Tibial nerve (tissue), 4 donors: Measurements from ENCODE around the gene ZNF467. TPM values are rescaled to one million over a fixed set of nuclear protein-coding genes. Genes with fewer than 3 reads are reported as not detected.

ENCODE experiments used
- DNase-seq, 2 donors: peaks; one replicate each; pipeline ENCODE4 v3.0.0-alpha.2; 2019; ENCODE audit warnings: low spot score in 2 of 2
- H3K27ac ChIP-seq, 4 donors: fragments of 200-600 bp; sonication (generic) in 3 of 4; one replicate each; pipeline ENCODE4 v1.5.1; 2017 to 2019; ENCODE audit warnings: mild to moderate bottlenecking in 1 of 4
- H3K27me3 ChIP-seq, 2 donors: fragments of 200-600 bp; sonication (generic) in 1 of 2; one replicate each; pipeline versions ENCODE4 v1.5.1 to v1.6.0; 2017 to 2019
- H3K36me3 ChIP-seq, 3 donors: fragments of 200-600 bp; sonication (generic); one replicate each; pipeline ENCODE4 v1.5.1; 2018 to 2019
- H3K4me1 ChIP-seq, 4 donors: fragments of 200-600 bp; sonication (generic) in 3 of 4; one replicate each; pipeline ENCODE4 v1.5.1; 2017 to 2019
- H3K4me3 ChIP-seq, 4 donors: fragments of 200-600 bp; sonication (generic) in 3 of 4; one replicate each; pipeline ENCODE4 v1.5.1; 2017 to 2019; ENCODE audit warnings: mild to moderate bottlenecking in 1 of 4, moderate library complexity in 1 of 4
- H3K9me3 ChIP-seq, 4 donors: fragments of 200-600 bp; sonication (generic) in 3 of 4; one replicate each; pipeline ENCODE4 v1.5.1; 2017 to 2019
- EP300 ChIP-seq, 2 donors: sonication (generic); formaldehyde crosslinking; IDR thresholded peaks; one replicate each; pipeline ENCODE4 v1.6.1; 2017; ENCODE audit warnings: antibody characterized with exemption in 2 of 2, mild to moderate bottlenecking in 1 of 2
- POLR2A ChIP-seq, 2 donors: fragments of 450-650 bp; IDR thresholded peaks; one replicate each; pipeline ENCODE4 v1.6.1; 2017; ENCODE audit warnings: antibody characterized with exemption in 2 of 2, mild to moderate bottlenecking in 2 of 2, moderate library complexity in 2 of 2
- WGBS, 2 donors: methylation state at CpG; one replicate each; pipeline ENCODE4 v1.1.5; 2018; 5-methylcytosine and 5-hydroxymethylcytosine counted together
- total RNA-seq, 4 donors: library from RNA; depleted of rRNA; stranded (reverse); fragments of >200 nt; gene quantifications; one replicate each; pipeline ENCODE4 v1.1.0, GENCODE V29; 2016
- TF ChIP-seq, protein P1 (sequence below), 5 experiments: fragments of 200-600 bp in 3 of 5; fragments of 450-650 bp in 2 of 5; sonication (generic) in 3 of 5; IDR thresholded peaks; one replicate each; pipeline ENCODE4 v1.5.1; 2016 to 2019; ENCODE audit warnings: antibody characterized with exemption in 5 of 5, mild to moderate bottlenecking in 3 of 5, moderate library complexity in 2 of 5

Gene ZNF467
- total RNA-seq, 4 donors from 2014 or later: 3.3 to 15.9 (median 5.5) TPM

DNA sequence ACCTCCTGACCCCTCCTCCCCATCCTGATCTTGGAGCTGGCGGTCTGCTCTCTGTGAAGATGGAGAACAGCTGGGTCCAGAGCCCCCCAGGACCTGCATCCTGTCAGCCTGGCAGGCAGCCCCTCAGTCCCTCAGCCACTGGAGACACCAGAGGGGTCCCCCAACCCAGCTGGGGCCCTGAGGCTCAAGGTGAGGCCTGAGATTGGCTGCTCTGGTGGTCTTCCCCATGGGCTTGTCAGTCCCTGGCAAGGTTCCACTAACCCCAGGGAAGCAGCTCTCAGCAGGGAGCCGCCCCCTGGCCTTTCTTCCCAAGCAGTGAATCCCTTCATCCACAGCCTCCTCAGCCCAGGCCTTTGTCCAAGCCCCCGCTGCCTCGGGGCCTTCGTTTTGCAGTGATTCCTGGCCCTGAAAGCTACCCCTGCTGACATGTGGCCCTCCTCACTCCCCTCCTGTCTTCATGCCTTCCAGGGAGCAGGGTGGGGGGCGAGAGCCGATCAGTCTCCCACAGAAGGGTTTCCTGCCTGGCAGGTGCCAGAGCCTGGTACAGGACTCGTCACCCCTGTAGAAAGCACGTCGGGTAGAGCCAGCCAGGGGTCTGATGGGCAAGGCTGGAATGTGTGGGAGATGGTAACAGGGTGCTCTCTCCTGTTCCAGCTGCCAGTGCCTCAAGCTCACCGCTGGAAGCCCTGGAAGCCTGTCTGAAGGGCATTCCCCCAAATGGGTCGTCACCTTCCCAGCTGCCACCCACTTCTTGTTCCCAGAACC, 48.5 kb downstream of the ZNF467 start:
- Histone ChIP-seq H3K4me1 (peaks cover 0 to 18% (median 11%) of the 10 kb centered on the region in 4 donors), H3K4me3 (no peak overlapping the region), H3K27me3 (no peaks in the 10 kb centered on the region), H3K27ac (no peak overlapping the region), H3K36me3 (peaks cover 0 to 99% (median 6%) of the 10 kb centered on the region in 3 donors), H3K9me3 (no peaks in the 10 kb centered on the region)
- no peak for DNase-seq
- 86 to 89% methylated on average over 7 to 11 of the region's 12 CpGs for WGBS, 2 donors
- TF ChIP-seq POLR2A (IDR thresholded peaks at IDR 0.05): no peak
- no peak for TF ChIP-seq EP300 (IDR thresholded peaks at IDR 0.05)
- TF ChIP-seq, protein P1, sequence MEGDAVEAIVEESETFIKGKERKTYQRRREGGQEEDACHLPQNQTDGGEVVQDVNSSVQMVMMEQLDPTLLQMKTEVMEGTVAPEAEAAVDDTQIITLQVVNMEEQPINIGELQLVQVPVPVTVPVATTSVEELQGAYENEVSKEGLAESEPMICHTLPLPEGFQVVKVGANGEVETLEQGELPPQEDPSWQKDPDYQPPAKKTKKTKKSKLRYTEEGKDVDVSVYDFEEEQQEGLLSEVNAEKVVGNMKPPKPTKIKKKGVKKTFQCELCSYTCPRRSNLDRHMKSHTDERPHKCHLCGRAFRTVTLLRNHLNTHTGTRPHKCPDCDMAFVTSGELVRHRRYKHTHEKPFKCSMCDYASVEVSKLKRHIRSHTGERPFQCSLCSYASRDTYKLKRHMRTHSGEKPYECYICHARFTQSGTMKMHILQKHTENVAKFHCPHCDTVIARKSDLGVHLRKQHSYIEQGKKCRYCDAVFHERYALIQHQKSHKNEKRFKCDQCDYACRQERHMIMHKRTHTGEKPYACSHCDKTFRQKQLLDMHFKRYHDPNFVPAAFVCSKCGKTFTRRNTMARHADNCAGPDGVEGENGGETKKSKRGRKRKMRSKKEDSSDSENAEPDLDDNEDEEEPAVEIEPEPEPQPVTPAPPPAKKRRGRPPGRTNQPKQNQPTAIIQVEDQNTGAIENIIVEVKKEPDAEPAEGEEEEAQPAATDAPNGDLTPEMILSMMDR (IDR thresholded peaks at IDR 0.05): no peak

GRCh38 chr7:149723795-149724495, 49.4 kb downstream of the ZNF467 start:
- Histone ChIP-seq H3K4me3 (no peak overlapping the region), H3K4me1 (peaks cover 0 to 27% (median 16%) of the 10 kb centered on the region in 4 donors), H3K9me3 (no peaks in the 10 kb centered on the region), H3K27ac (no peak overlapping the region), H3K36me3 (peaks cover 0 to 97% (median 6%) of the 10 kb centered on the region in 3 donors), H3K27me3 (no peaks in the 10 kb centered on the region)
- TF ChIP-seq, protein P1 (IDR thresholded peaks at IDR 0.05): no peak
- TF ChIP-seq EP300 (IDR thresholded peaks at IDR 0.05) (no peak), POLR2A (IDR thresholded peaks at IDR 0.05) (no peak)
- DNase-seq: no peak
- WGBS, 2 donors: 90 to 92% methylated on average over 15 of the region's 15 CpGs

DNA sequence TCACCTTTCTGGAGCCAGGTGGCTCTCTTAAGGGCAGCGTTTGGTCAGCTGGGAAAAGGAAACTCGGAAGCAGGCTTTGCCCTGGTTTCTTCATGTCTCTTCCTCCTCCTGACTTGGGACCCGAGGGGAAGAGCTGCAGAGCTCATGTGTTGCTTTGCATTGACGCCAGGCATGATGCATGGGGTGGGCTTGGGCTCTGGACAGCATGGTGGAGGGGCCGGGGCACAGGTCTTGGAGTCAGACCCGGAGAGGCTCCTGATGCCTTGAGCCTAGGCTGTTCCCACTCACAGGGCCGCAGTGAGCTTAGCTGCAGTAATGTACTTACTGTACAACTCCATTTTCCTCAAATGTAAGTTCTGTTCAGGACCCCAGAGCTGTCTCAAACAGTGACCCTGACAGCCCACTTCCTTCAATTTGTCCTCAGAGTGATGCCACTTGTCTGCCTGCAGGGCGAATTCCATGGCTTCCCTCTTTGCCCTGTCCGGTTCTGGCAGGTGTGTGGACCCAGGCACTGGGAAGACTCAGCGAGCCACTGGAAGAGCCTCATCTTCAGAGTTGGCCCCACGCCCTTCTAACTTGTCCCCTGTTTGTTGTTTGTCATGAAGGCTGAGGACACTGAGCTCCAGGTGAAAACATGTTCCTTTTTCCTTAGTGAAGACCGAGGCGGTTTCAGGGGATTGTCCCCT, 50.2 kb downstream of the ZNF467 start:
- H3K36me3 ChIP-seq: peaks cover 0 to 89% (median 6%) of the 10 kb centered on the region in 3 donors
- no peak for DNase-seq
- H3K4me3 ChIP-seq: no peak overlapping the region
- TF ChIP-seq, protein P1 (IDR thresholded peaks at IDR 0.05): no peak
- no peak for TF ChIP-seq EP300 (IDR thresholded peaks at IDR 0.05)
- TF ChIP-seq POLR2A (IDR thresholded peaks at IDR 0.05): no peak
- no peak overlapping the region for H3K27ac ChIP-seq
- WGBS, 2 donors: 90% methylated on average over 13 of the region's 13 CpGs
- H3K9me3 ChIP-seq: no peaks in the 10 kb centered on the region
- H3K27me3 ChIP-seq: no peaks in the 10 kb centered on the region
- H3K4me1 ChIP-seq: peaks cover 0 to 32% (median 16%) of the 10 kb centered on the region in 4 donors

- 66 to 77% methylated on average over 13 to 20 of the region's 20 CpGs for WGBS, 2 donors
- peak overlapping the region in 2 of 4 donors; percentile 64 to 88 for H3K27ac ChIP-seq
- no peak for DNase-seq
These were observed 50.9 kb downstream of the ZNF467 start for GRCh38 chr7:149722356-149722957.

More at GRCh38 chr7:149722356-149722957, 50.9 kb downstream of the ZNF467 start:
- Histone ChIP-seq H3K4me1 (peaks cover 0 to 32% (median 16%) of the 10 kb centered on the region in 4 donors), H3K27me3 (no peaks in the 10 kb centered on the region), H3K9me3 (no peaks in the 10 kb centered on the region), H3K4me3 (no peak overlapping the region), H3K36me3 (peaks cover 0 to 82% (median 0%) of the 10 kb centered on the region in 3 donors)
- TF ChIP-seq, protein P1 (IDR thresholded peaks at IDR 0.05): no peak
- TF ChIP-seq POLR2A (IDR thresholded peaks at IDR 0.05): no peak
- TF ChIP-seq EP300 (IDR thresholded peaks at IDR 0.05): no peak
